GM21526 (cell line): ENCODE data around the gene ZSWIM1.
"Not testable (repeated sequence)": the region's sequence is repeated elsewhere in the genome, so short reads cannot be mapped to it uniquely, and the experiment has no call there.

Source experiments
- ATAC-seq: cut with Tn5 transposase; IDR thresholded peaks from one replicate; pipeline ENCODE4 v1.9.1; 2021; ENCODE audit warnings: moderate library complexity; ENCODE audit not compliant: unreplicated experiment, low FRiP score

ZSWIM1 gene

GRCh38 chr20:45886590-45887345, 5.7 kb downstream of the ZSWIM1 start:
- no peak for ATAC-seq

GRCh38 chr20:45887346-45887715, 6.3 kb downstream of the ZSWIM1 start, which contains the start of gene SPATA25:
Gene SPATA25 (minus strand): TSS chr20:45887622. CDS start chr20:45887590, 32 bp downstream.
- ATAC-seq = no peak

GRCh38 chr20:45888681-45889080, 7.7 kb downstream of the ZSWIM1 start:
- no peak for ATAC-seq

- no peak for ATAC-seq
These were observed 9.3 kb downstream of the ZSWIM1 start for GRCh38 chr20:45890077-45890984.

- ATAC-seq = peak; percentile 71
These were observed 10.3 kb downstream of the ZSWIM1 start, which contains the start of the genes CTSA and NEURL2 for GRCh38 chr20:45890985-45891983. Gene CTSA (plus strand): TSS chr20:45891335. CDS start chr20:45891569, 234 bp downstream. Gene NEURL2 (minus strand): TSS chr20:45891208. CDS start chr20:45890991, 217 bp downstream.

- no peak for ATAC-seq
These were observed 11.2 kb downstream of the ZSWIM1 start for GRCh38 chr20:45892049-45892825.

GRCh38 chr20:45892828-45893500, 11.9 kb downstream of the ZSWIM1 start:
- ATAC-seq = no peak

GRCh38 chr20:45893831-45894230, 12.8 kb downstream of the ZSWIM1 start:
- ATAC-seq = no peak

GRCh38 chr20:45894797-45895196, 13.8 kb downstream of the ZSWIM1 start:
- ATAC-seq = no peak

- ATAC-seq = no peak
These were observed 15.7 kb downstream of the ZSWIM1 start for GRCh38 chr20:45896641-45897161.

- ATAC-seq = no peak
These were observed 16.3 kb downstream of the ZSWIM1 start for GRCh38 chr20:45897289-45897688.

- no peak for ATAC-seq
These were observed 16.7 kb downstream of the ZSWIM1 start for GRCh38 chr20:45897692-45898091.

- ATAC-seq = no peak
These were observed 17.3 kb downstream of the ZSWIM1 start for GRCh38 chr20:45898285-45898684.

- ATAC-seq = no peak
These were observed 18.2 kb downstream of the ZSWIM1 start for GRCh38 chr20:45899046-45899835.

GRCh38 chr20:45901332-45901731, 20.3 kb downstream of the ZSWIM1 start:
- ATAC-seq = not testable (repeated sequence)

- ATAC-seq = no peak
These were observed 21.2 kb downstream of the ZSWIM1 start for GRCh38 chr20:45902199-45902701.
